NCI-H82 treated with DMSO at 0.1 percent for 48 hours (cell line): ENCODE results near the gene CLCN4.

Experiments
- DNase-seq: peaks from one replicate; lab custom pipeline; 2025; ENCODE audit not compliant: unreplicated experiment; lab: John Stamatoyannopoulos, UW

Gene CLCN4

DNA sequence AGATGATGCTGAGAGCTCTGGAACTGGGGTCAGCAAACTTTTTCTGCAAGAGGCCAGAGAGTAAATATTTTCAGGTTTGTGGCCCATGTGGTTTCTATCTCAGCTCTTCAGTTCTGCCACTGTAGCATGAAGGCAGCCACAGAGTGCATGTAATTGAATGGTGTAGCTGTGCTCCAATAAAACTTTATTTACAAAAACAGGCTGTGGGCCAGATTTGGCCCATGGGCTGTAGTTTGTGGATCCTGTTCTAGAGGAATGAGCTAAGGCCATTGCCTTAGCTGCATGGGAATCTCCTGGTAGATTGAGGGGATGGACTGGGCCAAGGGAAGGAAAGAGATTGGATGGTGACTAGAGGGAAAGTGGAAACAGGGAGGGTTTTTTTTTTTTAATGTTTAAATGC, 36.8 kb downstream of the CLCN4 start:
- no peak for DNase-seq

DNA sequence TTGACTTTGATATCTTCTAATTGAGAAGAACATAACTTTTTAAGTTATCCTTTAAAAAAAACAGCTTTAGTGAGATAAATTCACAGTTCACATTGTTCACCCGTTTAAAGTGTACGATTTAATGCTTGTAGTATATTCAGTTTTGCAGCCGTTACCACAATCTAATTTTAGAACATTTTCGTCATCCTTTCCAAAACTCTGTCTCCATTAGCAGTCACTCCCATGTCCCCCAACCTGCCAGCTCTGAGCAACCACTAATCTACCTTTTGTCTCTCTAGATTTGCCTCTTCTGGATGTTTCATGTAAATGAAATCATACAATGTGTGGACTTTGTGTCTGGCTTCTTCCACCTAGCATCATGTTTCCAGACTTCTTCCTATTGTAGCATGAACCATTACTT, 38.6 kb downstream of the CLCN4 start:
- no peak for DNase-seq

DNA sequence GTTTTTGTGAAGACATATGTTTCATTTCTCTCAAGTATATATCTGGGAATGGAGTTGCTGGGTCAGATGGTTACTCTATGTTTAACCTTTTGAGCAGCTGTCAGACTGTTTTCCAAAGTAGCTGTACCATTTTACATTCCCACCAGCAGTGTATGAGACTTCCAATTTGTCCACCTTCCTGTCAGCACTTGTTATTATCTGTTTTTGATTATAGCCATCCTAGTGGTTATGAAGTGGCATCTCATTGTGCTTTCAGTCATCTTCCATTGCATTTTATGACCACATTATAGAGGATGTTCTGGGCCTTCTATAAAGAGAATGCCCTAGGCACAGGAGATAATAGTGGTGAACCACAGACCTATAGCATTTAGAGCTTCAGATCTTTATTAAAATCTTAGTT, 39.2 kb downstream of the CLCN4 start:
- no peak for DNase-seq

- DNase-seq: no peak
Measured at GRCh38 chrX:10197279-10198210, 40.8 kb downstream of the CLCN4 start.

GRCh38 chrX:10198254-10198653, 41.5 kb downstream of the CLCN4 start:
- DNase-seq: no peak

DNA sequence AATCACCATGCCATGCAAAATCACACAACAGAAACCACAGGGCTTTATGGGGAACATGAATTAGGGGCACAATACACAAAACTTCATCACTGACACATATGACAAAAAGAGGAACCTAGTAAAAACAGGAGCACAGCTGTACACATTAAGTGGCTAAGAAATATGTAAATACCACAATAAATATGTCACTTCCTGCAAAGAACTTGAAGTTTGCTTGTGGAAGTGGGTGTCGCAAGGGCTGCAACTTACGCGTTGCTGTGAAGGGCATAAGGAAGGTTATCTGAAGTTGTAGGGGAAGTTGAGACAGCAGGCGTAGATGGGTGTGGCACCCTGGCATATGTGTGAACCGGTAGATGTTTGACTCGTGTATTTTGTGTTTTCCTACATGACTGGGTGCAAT, 42.4 kb downstream of the CLCN4 start:
- no peak for DNase-seq

GRCh38 chrX:10203617-10204016, 46.8 kb downstream of the CLCN4 start:
- no peak for DNase-seq

GRCh38 chrX:10206317-10206716, 49.5 kb downstream of the CLCN4 start:
- DNase-seq: no peak

- no peak for DNase-seq
Measured at GRCh38 chrX:10208281-10208856, 51.6 kb downstream of the CLCN4 start.

- no peak for DNase-seq
Measured at GRCh38 chrX:10208953-10209352, 52.2 kb downstream of the CLCN4 start.

- DNase-seq: no peak
Measured at GRCh38 chrX:10212395-10212794, 55.6 kb downstream of the CLCN4 start.

- DNase-seq: no peak
Measured at GRCh38 chrX:10213716-10214115, 56.9 kb downstream of the CLCN4 start.

DNA sequence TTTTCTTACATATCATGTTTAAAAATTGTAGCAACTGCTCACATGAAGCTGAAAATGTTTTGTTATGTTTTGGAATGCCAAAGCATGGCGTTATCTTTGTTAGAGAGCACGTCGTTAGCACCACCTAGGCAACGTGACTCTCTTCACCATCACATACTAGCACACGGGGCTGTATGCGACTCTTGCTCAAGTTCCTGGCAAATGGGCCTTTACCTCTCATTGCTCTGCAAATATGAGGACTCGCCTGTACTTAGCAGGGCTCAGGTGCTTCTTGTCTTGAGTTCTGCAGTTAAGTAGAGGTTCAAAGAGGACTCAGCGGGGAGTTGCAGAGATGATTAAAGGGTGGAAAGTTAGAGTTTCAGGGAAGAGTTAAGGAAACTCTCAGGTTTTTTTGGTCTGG, 59.4 kb downstream of the CLCN4 start:
- no peak for DNase-seq

- no peak for DNase-seq
Measured at GRCh38 chrX:10217198-10217597, 60.4 kb downstream of the CLCN4 start.

DNA sequence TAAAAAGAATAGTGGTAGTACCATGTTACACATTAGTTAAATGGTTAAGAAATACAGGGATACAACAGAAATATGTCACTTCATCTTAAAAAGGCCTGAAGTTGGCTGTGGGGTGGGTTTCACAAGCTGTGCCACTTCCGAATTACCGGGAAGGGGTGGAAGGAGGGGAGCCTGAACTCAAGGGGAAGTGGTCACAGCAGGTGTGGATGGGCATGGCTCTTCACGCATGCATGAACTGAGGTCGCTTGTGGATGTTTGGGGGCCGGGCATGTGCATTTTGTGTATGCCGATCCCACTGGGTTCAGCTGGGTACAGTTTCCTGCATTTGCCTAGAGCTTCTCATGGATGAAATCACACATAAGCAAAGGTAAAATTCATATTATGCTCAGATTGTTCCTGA, 64.9 kb downstream of the CLCN4 start:
- DNase-seq: no peak

- no peak for DNase-seq
Measured at GRCh38 chrX:10223276-10223675, 66.5 kb downstream of the CLCN4 start.

DNA sequence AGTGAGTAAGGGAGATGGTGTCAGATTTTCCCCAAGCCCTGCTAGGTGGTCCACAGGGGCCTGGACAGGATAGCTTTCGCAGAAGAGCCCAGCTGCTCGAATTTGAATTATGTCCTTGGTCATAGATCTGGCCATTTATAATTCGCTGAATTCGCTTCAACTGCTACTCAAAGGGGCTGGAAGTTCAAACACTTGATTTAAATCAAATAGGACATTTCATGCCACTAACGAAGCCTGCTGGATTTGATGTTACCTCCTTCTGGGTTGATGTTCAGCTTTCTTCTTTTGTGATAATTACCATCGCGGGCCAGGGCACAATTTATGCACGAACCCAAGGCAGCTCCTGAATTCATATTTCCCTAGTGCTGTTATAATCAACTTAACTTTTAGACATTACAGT, 67.0 kb downstream of the CLCN4 start:
- DNase-seq: no peak

DNA sequence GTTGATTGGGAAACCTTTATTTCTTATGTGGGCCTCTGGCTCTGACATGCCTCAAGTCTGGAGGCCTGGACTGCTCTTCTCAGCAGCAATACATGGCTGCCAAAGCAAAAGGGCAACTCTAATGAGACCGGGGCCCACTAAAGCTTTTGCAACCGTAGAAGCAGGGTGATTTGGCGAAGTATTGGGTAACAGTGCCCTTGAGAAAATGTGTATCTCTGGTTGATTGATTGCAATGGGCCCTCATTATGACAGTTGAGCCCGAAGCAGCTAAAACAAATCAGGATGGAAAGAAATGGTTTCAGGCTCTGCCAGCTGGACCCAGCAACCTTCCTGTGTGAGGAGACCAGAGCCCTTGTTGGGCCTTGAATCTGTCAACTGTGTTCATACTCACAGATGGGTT, 73.4 kb downstream of the CLCN4 start:
- no peak for DNase-seq

- no peak for DNase-seq
Measured at GRCh38 chrX:10231461-10231860, 74.7 kb downstream of the CLCN4 start.

- DNase-seq: no peak
Measured at GRCh38 chrX:10233173-10233572, 76.4 kb downstream of the CLCN4 start.

DNA sequence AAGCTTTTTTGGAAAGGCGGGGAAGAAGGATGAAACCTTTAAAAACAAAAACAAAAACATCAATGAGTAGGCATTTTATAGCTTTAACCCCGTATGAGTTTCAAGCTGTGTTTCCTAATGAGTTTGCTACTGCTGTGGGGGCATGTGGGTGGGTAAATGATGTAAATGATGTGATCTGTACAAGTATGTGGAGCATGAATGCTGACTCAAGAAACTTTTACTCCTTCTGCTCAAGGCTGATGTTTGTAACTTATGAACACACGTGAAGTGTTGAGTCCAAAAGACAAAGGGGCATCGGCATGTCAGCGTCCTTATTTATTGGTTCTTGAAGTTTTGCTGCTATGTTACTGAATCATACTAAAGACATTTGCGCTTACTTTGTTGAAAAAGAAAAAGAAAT, 76.9 kb downstream of the CLCN4 start:
- no peak for DNase-seq

DNA sequence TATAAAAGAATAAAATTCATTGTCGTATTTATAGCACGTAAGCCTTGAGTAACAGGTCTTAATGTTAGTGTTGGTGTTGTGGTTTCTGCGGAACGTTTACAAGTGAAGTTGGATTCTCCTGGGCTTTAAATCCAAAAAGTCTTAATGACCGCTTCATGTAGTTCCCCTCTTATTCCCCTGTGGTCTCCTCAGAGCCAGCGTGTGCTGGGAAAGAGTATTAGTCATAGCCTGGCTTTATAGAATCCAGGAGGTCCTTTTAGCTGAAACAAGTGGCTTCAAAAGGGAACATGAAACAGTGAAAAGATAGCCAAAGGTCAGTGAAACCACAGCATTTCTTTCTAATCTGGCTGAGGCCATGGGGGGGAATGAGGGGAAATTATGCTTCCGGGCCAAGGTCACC, 79.1 kb downstream of the CLCN4 start:
- DNase-seq: no peak

GRCh38 chrX:10237241-10237640, 80.5 kb downstream of the CLCN4 start:
- DNase-seq: no peak
